Measurements from ENCODE around the gene PDXK.

Gene PDXK

DNA sequence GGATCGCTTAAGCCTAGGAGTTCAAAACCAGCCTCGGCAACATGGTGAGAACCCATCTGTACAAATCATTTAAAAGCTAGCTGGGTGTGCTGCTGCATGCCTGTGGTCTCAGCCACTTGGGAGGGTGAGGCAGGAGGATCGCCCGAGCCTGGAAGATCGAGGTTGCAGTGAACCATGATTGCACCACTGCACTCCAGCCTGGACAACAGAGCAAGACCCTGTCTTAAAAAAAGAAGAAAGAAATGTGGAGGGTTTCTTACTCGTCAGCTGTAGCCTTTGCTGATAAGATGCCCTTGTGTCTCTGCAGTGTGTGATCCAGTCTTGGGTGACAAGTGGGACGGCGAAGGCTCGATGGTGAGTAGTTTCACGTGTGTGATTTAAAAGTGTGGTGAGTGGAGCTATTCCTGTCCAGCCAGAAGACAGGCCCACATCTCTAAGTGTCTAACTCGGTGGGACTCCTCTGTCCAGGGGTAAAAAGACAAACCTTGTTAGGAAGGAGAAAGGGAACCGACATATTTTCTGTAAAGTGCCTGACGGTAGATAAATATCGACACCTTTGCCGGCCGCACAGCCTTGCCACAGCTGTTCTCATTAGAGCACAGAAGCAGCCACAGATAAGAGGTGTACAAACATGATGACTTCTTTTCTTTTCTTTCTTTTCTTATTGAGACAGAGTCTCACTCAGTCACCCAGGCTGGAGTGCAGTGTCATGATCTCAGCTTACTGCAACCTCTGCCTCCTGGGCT, 27.0 kb downstream of the PDXK start:
- DNase-seq, result no peak

DNA sequence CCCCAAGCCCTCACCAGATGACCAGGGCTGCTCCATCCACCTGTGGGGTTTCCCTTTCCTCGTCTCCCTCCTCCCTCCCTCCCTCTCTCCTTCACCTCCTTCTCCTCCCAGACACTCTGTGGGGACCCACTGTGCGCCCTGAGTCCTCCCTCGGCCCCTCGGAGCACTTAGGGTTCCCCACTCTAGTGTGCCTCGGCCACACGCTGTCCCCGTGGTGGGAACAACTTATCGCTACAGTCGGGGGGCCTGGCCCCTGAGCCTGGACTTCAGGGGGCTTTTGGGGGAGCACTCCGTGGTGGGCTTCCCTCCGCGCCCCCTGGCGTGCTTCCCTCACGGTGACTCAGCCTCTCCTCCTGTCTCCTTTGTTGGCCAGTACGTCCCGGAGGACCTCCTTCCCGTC, 29.7 kb downstream of the PDXK start:
- no peak for DNase-seq

DNA sequence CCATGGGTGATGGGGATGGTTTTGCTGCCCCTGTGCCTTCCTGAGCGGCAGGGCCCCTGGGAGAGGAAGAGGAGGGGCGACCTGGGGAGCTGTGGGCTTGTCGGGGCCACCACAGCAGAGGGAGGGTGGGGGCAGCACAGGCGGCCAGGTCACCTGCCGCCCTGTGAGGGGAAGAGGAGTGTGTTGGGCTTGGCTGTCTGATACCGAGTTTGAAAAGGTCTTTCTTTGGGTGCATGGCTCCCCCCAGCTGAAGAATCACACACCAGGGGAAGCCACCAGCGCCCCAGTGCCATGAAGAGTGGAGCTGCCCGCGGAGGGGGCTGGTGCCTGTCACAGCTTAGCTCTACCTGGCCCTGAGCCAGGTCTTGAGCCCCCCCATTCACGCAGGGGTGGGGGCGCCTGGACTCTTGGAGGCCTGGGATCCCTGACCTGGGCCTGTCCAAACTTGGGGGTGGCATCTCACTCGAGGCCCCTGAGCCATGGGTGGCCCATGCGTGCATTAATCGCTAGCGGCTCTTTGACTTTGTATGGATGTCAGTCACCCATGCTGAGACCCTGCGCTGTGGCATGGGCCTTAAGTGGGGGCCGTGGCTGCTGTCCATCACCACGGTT, 30.8 kb downstream of the PDXK start:
- no peak for DNase-seq

DNA sequence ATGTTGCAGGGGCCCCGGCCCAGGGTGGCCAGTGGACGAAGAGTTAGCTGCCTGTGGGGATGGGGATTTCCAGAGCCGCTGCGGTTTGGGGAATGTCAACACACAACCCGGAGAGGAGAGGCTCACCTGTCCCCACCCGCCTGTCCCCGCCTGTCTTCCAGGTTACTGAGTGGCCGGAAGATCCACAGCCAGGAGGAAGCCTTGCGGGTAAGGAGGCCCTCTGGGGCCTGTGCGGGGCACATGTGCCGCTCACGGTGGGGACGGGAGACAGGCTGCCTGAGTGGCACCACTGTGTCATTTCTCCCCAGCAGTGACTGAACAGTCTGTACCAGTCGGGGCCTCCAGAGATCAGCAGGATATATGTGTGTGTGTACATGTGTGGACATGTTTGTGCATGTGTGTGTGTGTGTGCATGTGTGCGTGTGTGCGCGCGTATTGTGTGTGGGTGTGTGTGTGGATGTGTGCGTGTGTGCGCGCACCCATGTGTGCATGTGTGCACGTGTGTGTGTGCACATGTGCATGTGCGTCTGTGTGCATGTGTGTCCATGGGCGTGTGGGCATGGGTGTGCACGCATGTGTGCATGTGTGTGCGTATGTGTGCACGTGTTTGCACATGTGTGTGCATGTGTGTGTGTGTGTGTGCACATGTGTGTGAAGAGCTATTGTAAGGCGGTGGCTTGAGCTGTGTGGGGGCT, 31.6 kb downstream of the PDXK start:
- no peak for DNase-seq

DNA sequence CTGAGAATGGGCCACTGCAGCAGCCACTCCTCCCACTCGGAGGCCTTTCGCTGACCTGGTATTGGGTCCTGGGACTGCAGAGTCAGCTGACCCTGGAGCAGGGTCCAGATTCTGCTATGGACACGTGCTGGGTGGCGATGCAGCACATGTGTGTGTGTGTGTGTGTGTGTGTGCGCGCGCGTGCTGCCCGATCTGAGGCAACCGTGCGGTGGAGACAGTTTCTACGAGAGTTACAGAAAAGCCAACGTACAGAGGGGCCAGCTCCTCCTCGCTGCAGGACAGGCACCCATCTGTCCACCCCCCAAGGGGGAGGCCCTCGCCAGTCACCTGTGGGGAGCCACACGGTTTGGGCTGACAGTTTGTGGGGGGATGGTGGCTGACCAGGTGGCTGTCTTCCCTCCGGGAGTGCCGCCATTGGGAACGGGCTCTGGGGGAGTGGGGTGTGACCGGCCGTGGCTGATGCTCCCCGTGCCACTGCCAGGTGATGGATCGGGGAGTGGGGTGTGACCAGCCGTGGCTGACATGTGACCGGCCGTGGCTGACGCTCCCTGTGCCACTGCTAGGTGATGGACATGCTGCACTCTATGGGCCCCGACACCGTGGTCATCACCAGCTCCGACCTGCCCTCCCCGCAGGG, 33.1 kb downstream of the PDXK start:
- DNase-seq, result no peak

DNA sequence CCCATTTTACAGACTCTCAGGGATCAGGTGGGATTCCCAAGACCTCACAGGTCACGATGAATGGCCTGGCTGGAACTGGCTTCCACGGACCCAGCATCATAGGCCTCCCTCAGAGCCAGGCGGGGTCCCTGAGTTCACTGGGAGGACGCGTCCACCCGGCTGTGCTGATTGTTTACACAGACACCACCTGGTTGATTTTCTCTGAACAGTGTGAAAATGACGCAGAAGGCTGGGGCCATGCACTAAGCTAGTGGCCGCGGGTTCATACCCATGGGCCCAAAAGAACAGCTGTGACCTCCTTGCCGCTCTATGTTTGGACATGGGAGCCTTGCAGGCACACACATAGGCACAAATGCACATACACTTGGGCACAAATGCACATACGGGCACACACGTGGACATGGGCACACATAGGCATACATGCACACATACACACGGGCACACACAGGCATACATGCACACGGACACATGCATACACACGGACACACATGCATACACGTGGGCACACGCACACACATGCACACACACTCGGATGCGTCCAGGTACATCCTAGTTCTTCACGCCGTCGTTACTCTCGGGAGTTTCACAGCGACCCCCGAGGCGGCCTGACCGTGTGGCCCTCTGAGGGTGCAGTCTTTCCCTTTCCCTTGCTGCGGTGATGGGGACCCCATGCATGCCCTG, 34.0 kb downstream of the PDXK start:
- DNase-seq, result no peak

DNA sequence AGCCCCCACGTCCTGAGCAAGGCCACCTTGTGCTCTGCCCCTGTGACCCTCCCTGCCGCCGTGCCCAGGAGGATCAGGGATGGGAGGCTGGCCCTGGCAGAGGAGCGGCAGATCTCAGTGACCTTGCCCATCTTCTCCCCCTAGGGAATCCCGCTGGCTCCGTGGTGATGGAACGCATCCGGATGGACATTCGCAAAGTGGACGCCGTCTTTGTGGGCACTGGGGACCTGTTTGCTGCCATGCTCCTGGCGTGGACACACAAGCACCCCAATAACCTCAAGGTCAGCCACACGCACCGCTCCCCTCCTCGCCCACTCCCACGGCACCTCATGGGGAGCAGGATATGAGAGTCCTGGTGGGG, 34.5 kb downstream of the PDXK start:
- DNase-seq, result no peak

DNA sequence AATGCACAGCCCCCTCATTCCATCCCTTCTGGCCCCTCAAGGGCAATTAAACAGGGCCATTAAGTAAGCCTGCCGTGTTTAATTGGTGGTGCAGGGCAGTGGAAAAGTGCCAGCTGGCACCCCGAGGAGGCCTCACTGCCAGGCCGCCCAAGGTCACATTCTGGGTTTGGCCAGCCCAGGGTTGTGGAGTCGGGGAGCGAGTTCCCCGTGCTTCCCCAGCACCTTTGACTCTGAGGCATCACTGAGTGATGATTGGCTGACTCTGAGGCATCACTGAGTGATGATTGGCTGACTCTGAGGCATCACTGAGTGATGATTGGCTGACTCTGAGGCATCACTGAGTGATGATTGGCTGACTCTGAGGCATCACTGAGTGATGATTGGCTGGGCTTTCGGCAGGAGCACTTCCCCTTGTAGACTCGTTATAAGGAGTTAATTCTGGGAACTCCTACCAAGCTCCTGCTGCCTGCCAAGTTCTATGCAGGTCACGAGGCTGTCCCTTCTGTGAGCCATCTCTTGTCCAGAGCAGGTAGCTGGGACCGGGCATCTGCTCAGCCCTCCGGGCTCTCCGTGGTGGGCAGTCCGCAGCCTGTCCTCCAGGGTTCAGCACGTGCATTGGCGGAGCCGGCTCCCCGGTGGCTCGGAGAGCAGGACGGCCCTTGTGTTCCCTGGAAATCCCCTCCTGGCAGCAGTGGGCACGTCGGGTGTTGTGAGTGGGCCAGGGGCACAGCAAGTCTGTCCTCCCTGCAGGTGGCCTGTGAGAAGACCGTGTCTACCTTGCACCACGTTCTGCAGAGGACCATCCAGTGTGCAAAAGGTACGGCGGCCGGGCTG, 36.2 kb downstream of the PDXK start:
- DNase-seq, result no peak

DNA sequence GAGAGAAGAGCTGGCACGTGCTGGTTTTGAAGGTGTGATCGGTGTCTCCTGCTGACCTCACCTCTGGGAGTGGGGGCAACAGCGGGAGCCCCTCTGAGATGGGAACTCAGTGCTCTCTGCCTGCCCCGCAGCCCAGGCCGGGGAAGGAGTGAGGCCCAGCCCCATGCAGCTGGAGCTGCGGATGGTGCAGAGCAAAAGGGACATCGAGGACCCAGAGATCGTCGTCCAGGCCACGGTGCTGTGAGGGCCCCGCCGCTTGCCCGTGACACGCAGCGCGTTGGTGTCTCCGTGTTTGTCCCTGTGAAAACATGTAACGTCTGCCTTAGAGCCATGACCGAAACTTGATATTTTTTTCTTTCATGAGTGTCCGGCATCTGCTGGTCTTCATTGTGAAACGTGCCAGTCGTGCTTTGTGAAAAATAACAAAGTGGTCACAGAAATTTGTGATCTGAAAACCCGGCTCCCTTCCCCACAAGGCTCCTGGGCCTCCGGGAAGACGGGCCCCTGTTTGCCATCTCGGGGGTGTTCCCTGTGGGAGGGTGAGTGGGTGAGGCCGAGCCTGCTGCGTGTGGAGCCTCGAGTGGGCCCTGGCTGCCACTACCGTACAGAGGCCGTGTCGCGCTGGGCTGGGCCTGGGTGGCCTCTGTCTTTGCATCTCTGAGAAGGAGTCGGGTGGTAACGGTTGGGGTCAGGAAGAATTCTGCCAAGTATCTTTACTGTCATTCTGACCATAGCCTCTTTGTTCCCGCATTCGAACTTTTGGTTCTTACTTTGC, 37.1 kb downstream of the PDXK start:
- DNase-seq, result no peak

DNA sequence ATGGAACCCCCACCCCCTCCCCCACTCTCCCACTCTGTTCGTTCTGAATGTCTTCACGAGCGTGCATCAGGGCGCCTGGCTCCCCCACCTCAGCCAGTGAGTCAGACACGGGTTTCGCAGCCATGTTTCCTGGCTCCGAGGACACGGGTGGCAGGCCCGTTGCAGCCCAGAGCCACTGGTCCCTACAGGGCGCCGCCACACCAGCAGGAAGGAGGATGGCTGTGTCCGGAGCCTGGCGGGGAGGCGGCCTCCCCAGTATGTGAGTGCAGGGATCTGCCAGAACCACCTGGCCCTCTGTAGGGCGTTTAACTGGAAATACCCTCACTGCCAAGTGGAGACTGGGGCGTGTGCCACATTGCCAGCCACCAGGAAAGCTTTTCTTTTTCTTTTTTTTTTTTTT, 38.7 kb downstream of the PDXK start:
- no peak for DNase-seq

DNA sequence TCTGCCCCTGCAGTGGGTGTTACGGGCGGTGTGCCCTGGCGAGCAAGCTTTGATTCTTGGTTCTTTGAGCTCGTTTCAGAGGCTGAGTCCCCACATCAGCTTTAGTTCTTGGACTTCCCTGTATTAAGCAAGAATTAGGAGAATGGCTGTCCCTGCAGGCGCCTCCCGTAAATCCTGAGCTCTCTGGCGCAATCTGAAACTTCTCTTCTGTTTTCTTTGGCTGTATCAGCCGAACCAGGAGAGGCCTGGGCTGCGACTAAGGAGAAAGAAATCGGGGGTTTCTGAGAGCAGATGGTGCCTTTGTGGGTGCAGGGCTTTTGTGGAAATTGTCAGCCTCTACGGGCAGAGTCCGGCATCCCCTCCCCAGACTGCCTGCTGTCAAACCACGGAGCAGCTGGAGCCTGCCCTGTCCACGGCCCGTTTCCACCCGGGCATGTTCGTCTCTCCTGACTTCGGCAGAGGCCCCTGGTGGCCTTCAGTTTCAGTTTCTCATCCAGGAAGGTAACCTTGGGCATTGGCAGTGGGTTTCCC, 39.2 kb downstream of the PDXK start:
- no peak for DNase-seq

DNA sequence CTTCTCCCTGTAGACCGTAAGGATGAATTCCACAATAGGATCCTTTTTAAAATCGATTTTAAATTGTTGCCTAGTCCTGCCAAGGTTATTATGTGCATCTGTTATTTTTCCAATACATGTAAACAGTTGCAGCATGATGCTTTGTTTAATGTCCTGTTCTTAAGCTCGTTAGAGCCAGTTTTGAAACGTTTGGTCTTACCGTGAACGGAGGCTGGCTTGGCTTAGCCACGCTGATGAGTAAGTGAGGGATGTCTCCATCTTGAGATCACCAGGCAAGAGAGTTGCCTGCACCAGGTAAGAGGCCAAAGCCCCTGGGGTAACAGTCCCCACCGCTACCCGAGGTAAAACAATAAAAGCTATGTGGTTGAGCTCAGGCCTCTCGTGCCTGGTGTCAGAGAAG, 39.9 kb downstream of the PDXK start:
- no peak for DNase-seq

DNA sequence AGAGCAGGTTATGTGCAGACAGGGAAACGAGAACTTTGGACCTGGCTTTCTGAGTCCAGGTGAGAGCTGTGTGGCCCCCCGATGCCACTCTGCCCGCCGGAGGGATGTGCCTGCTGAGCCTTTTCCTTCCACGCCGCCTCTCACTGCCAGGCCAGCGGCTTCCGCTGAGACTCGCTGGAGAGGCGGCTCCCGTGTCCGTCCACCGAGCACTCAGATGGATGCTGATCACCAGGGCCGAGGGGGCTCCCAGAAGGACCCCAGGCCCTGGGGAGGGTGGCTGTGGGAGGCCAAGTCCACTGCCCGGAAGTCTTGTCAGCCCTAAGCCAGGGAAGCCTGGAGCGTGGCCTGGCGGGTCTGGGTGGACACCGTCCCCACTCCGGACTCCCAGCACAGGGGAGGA, 40.7 kb downstream of the PDXK start:
- no peak for DNase-seq

DNA sequence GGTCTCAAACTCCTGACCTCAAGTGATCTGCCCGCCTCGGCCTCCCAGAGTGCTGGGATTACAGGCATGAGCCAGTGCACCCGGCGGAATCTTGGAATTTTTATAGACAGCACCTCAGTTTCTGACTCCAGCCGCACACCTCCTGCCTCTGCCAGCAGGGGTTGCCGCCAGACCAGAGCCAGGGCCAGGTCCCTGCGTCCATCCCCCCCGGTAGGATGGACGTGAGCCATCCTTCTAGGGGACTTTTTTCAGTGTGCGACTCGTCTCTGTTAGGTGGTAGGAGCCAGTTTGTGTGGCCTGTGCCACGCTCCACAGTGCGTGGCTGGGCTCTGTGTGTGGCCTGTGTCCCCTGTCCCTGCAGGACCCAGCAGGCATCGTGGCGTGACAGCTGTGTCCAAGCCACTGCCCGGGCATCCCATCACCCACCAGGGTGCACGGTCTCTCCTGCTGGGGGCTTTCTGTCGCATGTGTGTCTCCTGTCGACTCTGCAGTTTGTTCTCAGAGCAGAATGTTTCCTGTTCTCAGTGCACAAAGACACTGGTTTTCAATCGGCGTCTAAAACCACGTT, 41.5 kb downstream of the PDXK start:
- DNase-seq, result no peak

DNA sequence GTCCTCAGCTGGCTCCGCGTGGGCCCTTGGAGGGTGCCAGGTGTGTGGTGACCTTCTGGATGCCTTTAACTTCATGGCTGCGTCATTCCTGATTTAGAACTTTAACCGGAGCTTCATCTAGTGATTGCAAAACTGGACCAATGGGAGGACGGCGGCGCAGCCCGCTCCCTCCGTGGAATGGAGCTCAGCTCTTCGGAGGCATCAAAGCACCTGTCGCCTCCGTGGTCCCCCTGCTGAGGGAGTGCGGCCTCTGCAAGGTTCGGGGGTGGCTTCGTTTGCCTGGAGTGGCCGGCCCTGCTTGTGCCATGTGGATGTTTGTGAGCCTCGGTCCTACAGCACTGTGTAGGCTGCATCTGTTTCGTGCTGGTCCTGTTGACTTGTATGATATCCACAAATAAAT, 43.0 kb downstream of the PDXK start:
- no peak for DNase-seq

DNA sequence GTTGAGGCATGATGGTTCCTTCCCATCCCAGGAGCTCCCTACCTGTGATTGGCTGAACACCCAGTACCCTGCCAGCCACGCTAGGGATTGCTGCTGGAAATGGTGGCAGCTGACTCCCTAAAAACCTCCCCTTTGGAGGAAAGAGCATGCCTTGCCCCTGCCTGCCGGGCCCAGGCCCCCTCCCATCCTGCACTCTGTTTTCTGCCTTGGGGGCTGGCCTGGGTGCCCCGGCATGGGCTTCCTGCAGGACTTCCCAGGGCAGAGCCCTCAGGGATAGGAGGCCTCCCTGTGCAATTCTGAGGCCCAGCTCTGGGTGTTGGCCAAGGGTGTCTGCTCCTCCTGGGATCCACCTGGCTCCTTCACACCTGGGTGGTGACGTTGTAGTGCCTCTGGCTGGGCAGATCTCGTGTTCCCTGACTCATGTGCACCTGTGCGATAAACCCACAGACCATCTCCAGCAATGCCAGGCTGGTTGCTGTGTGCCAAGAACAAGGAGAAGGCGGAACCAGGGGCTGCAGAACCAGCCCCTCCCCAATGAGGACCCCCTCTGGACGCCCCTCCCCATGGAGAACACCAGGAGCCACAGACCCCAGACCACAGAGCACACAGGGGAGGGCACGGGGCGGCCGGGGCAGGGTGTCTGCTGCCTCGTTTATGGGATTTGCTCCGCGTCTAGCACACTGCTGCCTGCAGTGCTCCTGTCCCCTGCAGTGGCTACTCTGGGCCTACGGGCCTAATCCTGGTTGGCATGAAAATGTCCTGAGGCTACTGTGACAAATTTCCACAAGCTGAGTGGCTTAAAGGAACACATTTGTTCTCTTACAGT, 43.6 kb downstream of the PDXK start:
- DNase-seq, result no peak

DNA sequence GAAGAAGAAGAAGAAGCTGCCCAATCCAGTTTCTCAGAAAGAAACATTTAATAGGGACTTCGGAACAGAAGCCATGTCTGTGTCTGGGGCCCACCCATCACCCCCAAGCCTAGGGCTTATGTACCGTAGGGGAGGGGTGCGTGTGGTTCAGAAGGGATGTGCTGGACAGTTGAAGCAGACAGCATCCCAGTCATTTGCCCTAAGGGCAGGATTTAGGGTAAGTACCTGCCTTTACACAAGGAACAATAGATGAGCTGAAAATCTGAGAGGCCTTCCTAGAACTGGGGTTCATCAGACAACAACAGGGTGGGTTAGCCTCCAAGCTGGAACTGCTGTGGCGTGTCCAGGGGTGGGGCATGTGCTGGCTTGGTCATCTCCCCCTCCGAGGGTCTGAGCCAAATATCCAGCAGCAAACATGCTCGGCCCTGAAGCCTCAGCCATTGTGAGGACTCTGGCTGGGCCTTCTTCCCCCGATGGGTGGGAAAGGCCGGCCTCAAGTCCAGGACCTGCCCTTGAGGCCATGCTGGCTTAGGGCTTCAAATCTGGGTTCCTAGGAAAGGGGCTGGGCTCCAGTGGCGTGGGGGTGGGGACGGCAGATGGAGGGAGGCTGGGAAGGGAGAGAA, 45.1 kb downstream of the PDXK start:
- DNase-seq, result no peak

DNA sequence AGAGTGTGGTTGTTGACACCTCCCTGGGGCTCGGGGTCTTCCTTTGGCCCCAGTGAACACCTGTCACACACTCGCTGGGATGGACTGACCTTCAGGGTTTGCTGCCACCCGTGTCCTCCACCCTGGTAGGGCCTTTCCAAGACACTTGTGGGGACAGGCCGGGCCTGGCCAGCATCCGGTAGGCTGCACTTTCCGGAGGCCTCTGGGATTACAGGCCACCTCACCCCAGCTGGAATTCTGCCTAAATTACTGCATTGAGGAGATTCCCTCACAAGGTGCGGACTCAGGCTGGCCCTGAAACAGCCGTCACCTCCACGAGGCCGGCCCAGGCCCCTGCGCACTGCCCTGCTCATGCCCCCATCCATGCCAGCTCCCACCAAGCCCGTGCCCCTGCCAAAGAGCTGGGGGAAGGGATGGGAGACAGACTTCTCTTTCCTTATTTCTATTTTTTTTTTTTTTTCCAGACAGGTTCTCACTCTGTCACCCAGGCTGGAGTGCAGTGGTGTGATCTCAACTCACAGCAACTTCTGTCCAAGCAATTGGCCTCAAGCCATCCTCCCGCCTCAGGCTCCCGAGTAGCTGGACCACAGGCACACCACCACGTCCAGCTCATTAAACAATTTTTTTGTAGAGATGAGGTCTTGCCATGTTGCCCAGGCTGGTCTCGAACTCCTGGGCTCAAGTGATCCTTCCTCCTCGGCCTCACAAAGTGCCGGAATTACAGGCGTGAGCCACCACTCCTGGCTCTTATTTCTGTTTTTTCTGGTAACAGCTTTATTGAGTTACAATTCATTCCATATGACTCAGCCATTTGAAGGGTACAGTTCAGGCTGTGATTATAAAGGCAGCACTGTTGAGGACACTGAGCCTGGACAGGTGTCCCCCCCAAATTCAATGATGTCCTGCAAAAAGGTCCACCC, 45.9 kb downstream of the PDXK start:
- DNase-seq, result no peak

All from NCI-H2107 (cell line).